Stimulated activated CD8-positive, alpha-beta memory T cell treated with anti-CD3 and anti-CD28 coated beads, Interleukin-12 subunit alpha, Interleukin-12 subunit beta, amount 100 ng/mL, for 4 hours (primary cell): ENCODE data around the gene BMP10.

ENCODE experiments used
- DNase-seq: peaks from one replicate; pipeline ENCODE4 v3.0.0-alpha.2; 2020; ENCODE audit warnings: low read depth

BMP10 gene

DNA sequence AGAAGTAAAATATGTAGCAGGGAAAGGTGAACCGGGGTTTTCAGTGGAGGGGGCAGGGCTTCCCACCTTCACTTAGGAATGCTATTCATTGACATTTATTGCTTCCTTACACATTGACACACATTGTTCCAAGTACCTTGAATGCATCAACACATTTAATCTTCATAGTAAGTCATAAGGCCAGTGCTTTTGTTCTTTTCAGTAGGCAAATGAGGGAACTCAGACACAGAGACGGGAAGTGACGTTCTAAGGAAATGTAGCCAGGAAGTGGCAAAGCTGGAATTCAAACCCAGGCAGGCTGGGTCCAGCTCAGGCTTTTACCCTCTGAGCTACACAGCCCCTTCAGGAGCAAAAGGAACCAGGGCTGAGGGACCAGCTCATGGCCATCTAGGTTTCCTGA is 20.7 kb downstream of the BMP10 start:
- no peak for DNase-seq

GRCh38 chr2:68849579-68850030 is 21.6 kb downstream of the BMP10 start:
- DNase-seq = no peak

DNA sequence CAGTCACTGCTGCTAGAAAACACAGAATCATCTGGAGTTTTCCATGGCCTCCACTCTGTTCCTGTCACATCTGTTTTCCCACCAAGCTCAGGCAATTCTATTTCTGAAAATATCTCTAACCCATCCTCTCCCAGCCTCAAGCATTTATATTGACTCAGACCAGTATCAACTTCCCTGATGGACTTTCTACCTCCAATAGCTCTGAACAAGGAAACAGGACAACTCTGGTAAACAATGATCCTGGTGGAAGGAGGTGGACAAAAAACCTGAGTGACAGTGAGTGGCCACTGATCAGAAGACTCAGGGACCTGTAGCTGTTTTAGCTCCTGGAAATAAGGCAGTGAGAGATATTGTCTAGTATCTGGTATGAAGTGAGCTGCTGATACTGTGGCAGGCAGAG is 23.4 kb downstream of the BMP10 start:
- no peak for DNase-seq

DNA sequence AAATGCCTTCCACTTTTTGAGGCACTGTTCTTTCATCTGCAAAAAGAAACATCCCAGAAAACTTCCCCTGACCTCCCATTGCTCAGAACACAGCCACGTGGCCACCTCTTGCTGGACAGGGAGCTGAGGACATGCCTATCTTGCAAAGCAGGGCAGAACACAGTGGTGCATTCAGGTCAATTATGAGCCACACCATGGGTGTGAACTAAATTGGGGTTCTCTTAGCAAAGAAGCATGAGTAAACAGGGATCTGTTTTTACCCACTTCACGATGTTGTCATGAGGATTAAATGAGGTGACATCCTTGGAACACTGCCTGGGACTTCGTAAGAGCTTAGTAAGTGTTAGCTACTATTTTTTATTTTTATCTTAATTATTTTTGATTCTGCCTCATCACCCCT is 25.1 kb downstream of the BMP10 start:
- no peak for DNase-seq

DNA sequence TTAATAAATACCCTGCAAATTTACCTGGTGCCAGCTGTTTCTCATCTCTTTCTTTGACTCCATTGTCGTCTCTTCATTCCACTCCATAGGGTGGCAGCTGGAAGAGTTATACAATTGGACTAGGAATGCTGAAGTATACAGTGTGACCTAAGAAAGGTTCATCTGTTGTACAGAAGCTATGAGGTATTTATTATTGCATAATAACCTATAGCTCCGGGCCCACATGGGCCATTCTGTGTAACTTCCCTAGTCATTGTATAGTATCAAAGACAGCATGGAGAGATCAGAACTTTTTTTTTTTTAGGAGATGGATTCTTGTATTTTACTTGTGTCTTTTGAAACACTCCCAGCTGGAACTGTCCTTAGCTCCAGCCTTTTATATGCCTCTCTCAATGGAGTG is 26.2 kb downstream of the BMP10 start:
- no peak for DNase-seq

DNA sequence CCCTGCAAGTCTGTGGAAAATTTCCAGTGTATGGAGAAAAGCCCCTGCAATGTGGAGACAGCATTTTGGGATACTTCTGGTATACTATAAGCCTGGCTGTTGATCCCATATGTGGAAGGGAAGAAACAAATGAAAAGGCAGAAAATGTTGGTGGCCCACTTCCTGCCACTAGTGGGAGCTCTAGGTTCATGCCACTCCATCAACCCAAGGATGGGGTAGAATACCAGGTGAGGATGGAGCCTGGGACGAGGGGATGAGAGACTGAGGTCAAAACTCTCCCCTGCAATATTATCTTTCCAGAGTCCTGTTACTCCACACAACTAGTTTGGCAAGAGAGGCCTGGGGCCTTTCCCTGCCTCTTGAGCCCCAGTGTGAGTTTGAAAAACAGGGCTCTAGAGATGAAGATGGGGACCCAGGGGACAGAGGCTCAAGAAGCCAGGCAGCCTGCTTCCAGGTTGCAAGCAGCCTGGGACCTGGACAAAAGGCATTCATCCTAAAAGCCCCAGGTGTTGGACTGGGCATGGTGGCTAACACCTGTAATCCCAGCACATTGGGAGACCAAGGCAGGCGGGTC is 31.9 kb downstream of the BMP10 start:
- DNase-seq = no peak

DNA sequence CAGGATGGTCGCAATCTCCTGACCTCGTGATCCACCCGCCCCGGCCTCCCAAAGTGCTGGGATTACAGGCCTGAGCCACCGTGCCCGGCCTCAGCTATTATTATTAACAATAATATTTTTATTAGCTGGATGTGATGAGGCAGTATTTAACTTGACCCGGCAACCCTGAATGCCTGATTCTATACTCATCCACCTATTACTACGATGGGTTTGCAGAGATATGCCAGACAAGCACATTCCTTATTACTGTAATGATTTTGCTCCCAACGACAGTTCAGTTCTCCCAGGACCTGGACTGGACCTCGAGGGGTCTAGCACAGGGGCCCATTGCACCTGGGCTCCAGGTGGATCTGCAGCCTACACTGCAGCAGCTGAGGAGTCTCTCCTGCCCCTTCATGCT is 32.6 kb downstream of the BMP10 start:
- no peak for DNase-seq

- no peak for DNase-seq
Observed at GRCh38 chr2:68837861-68838341, 33.3 kb downstream of the BMP10 start.

- DNase-seq = peak; percentile 44
Observed at GRCh38 chr2:68837164-68837860, 33.9 kb downstream of the BMP10 start.

DNA sequence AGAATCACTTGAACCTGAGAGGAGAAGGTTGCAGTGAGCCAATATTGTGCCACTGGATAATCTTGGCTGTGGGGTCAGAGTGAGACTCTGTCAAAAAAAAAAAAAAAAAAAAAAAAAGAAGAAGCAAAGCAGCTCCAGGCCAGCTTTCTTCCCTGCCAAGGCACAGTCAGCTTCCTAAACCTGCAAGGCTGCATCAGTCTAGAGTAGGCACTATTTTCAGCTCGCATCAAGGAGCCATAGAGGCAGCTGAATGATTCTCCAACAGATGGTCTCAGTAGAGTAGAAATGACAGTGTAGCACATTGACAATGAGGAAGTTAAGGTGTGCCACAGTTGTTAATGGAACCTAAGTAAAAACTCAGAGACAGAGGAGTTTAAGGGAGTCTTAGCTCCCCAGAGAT is 35.6 kb downstream of the BMP10 start:
- DNase-seq = no peak

GRCh38 chr2:68834737-68835376 is 36.3 kb downstream of the BMP10 start:
- DNase-seq = no peak

- DNase-seq = no peak
Observed at GRCh38 chr2:68833162-68833561, 38.0 kb downstream of the BMP10 start.

GRCh38 chr2:68832233-68832869 is 38.8 kb downstream of the BMP10 start:
- peak; percentile 49 for DNase-seq

DNA sequence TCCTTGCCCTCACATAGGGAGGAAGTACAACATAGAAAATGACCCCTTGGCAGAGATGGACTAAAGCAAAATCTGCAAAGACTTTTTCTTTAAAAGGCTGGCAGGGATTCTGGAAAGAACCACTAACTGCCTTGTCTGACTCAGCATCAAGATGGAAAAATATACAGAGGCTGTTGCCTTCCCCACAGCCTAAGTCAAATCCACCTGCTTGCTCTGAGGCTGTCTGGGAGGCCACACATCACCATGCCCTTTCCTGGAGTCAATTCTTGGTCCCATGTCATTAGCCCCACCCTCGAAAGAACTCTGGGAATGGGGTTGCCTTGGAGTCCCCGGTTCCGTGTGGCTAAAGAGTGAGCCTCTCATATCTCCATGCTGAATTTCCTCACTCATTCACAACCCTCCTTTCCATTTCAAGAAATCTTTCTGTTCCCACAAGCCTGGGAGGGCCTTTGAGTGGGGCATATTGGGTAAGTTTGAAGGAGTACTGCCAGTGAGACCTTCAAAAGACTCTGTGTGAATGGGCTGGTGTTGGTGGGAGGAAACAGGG is 39.4 kb downstream of the BMP10 start:
- no peak for DNase-seq

DNA sequence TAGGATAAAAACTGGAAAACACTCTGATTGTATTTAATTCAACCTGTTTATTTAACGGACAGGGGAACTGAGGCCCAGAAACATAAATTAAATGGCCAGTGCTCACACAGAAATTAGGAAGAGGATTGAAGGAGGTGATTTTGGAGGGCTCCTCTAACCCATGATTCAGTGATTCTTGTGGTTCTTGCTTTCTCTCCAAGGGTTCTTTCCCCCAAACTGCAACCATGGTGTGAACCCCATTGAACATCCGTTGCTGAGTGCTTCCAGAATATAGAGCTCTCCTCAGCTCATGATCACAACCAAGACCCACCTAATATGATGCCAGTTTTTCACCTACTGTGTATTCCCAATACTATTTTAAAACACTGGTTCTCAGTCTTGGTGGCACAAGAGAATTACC is 41.4 kb downstream of the BMP10 start:
- no peak for DNase-seq

DNA sequence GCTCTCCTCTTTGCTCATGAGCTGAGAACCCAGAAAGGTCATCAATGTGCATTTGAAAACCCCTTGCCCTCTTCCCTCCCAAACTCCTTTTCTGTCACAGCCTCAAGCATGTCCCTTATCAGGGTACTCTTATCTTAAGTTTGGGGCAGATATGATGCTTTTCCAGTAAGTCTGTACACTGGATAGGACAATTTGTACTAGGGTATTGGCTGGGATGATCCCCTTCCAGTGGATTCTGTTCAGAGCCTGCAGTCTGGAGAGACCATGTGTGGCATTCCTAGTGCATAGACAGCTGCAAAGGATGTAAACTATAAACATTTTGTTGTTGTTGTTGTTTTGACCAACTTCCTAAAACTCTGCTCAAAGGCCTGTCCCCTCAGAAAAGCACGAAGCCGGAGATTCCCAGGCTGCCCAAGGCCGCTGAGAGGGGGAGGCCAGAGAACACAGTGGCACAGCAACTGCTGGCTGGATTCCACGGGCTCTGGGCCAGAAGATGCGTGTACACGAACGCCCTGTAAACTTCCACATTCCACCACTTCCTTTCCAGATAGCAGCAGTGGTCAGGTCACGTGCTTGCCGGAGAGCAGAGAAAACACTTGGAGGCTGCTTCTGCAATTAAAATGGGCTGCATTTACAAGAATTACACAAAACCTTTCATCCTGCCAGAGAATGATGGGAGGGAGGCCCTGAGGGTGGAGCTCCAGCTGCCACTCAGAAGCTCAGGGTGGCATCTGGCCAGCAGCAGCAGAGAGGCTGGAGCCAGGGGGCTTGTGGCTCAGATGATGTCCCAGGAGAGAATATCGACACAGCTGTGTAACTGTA is 42.1 kb downstream of the BMP10 start:
- peak; percentile 19 for DNase-seq

- DNase-seq = no peak
Observed at GRCh38 chr2:68827666-68828065, 43.5 kb downstream of the BMP10 start.

- DNase-seq = no peak
Observed at GRCh38 chr2:68825866-68826265, 45.3 kb downstream of the BMP10 start.

DNA sequence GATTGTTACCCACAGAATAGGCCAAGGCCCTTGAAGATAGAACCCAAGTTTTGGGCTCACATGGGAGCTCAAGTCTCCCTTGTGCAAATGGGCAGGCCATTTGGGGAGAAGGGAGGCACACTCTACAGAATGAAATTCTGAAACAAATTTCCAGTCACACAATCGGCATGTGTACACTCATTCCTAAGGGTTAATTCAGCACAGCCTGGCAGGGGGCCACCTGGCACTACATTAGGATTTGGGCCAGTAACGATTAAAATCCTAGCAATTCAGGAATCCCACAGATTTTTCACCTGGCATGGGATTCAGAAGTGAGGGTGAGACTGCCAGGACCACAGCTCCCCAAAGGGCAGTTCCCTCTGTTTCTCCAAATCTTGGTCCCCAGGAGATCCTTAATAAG is 46.4 kb downstream of the BMP10 start:
- no peak for DNase-seq

DNA sequence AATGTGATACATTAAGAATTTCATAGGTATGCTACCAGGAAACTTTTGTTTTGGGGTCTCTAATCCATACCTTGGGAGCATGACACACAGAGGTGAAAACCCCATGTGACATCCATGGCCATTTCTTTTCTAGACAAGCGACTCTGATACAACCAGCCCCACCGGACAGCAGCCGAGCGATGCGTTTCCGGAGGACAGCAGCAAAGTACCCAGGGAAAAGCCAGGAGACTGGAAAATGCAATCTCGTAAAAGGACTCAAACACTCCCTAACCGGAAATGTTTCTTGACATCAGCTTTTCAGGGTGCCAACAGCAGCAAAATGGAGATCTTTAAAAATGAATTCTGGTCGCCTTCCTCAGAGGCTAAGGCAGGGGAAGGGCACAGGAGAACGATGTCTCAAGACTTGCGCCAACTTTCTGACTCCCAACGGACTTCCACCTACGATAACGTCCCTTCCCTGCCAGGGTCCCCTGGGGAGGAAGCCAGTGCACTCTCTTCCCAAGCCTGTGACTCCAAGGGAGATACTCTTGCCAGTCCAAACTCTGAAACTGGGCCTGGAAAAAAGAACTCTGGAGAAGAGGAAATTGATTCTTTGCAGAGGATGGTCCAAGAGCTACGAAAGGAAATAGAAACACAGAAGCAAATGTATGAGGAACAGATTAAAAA is 48.9 kb downstream of the BMP10 start:
- DNase-seq = no peak

- DNase-seq = no peak
Observed at GRCh38 chr2:68819556-68819955, 51.6 kb downstream of the BMP10 start.
